Heart right ventricle (tissue), 16 donors: ENCODE data around the gene LRRC8B. TPM values are rescaled to one million over a fixed set of nuclear protein-coding genes. Genes with fewer than 3 reads are reported as not detected.
A peak's percentile ranks its signal among the peaks of the same experiment; 100 is the strongest.

Experiments used
- ATAC-seq, 8 donors: fragments of 200-7000 bp; cut with Tn5 transposase; one replicate each; pipeline ENCODE4 v1.9.1; 2020; ENCODE audit warnings: mild to moderate bottlenecking in 8 of 8, moderate library complexity in 8 of 8, moderate number of reproducible peaks in 1 of 8
- DNase-seq, 2 donors: peaks; one replicate each; pipeline ENCODE4 v3.0.0-alpha.2; 2020
- H3K27ac ChIP-seq, 10 donors: fragments of 200-600 bp; sonication (generic) in 2 of 10; one replicate each; pipeline versions ENCODE4 v1.5.0 to v1.8.0; 2020 to 2022; ENCODE audit warnings: mild to moderate bottlenecking in 3 of 10
- H3K27me3 ChIP-seq, 7 donors: fragments of 200-600 bp; one replicate each; pipeline ENCODE4 v1.8.0; 2021 to 2022; ENCODE audit warnings: mild to moderate bottlenecking in 2 of 7
- H3K36me3 ChIP-seq, 9 donors: fragments of 200-600 bp; sonication (generic) in 1 of 9; one replicate each; pipeline versions ENCODE4 v1.5.0 to v1.8.0; 2020 to 2022; ENCODE audit warnings: mild to moderate bottlenecking in 2 of 9
- H3K4me1 ChIP-seq, 9 donors: fragments of 200-600 bp; sonication (generic) in 1 of 9; one replicate each; pipeline versions ENCODE4 v1.5.0 to v1.8.0; 2020 to 2022; ENCODE audit warnings: mild to moderate bottlenecking in 4 of 9
- H3K4me3 ChIP-seq, 10 donors: fragments of 200-600 bp; sonication (generic) in 2 of 10; one replicate each; pipeline versions ENCODE4 v1.5.0 to v1.8.0; 2020 to 2022; ENCODE audit warnings: mild to moderate bottlenecking in 7 of 10, moderate library complexity in 2 of 10
- H3K9me3 ChIP-seq, 11 donors: fragments of 200-600 bp in 10 of 11; sonication (generic) in 2 of 11; one replicate each; pipeline versions ENCODE4 v1.5.0 to v1.8.0; 2013 to 2022; ENCODE audit warnings: mild to moderate bottlenecking in 2 of 11, control low read depth in 1 of 11, moderate library complexity in 1 of 11
- CTCF ChIP-seq, 9 donors: fragments of 200-600 bp; sonication (generic) in 2 of 9; IDR thresholded peaks; one replicate each; pipeline versions ENCODE4 v1.5.0 to v1.8.0; 2021 to 2022; ENCODE audit warnings: antibody characterized with exemption in 9 of 9, mild to moderate bottlenecking in 5 of 9, moderate library complexity in 1 of 9
- WGBS, 2 donors: extraction: QIAGEN DNeasy Blood & Tissue Kit; methylation state at CpG; one replicate each; pipeline ENCODE4 v1.1.7; 2013; ENCODE audit warnings: inconsistent platforms in 1 of 2; 5-methylcytosine and 5-hydroxymethylcytosine counted together
- intact Hi-C, 10 donors: fragments of 100-400 bp; cut with DNase I; formaldehyde crosslinking; loops; one replicate each; pipeline versions ENCODE4 v1.11.1 to v1.14.2; 2022
- polyA plus RNA-seq, 2 donors: library from polyadenylated mRNA; stranded (reverse); fragments of 200-250 nt; gene quantifications; one replicate each; pipeline ENCODE4 v1.2.3, GENCODE V29; 2013
- total RNA-seq, 10 donors: library from RNA; stranded (reverse); fragmentation: NEBNext Ultra II Directional in 3 of 10; extraction: Animal tissue kit (Norgen Biotek cat#: 25700) in 3 of 10; gene quantifications; one replicate each; pipeline versions ENCODE4 v1.2.1 to v1.2.4, GENCODE V29; 2021 to 2023
- donor health status: Arrhythmogenic right ventricular cardiomyopathy.
- donor health status: ischemic (EF 13 %, LVEDD 7.1; RV severe dilation, severe dysfunction).
- donor health status: healthy with polysubstance abuse.
- donor health status: DM: no; HTN: yes; CAD: no.
- donor health status: DM: no; HTN: no; CAD: no.
- donor health status: ischemic (EF 25% LVEDD 6.9; RV normal size, moderate dysfunction).
- donor health status: ischemic (EF 25% LVEDD 5.7; RV mildly dilated, moderate dysfunction).
- donor health status: healthy.
- donor health status: DM: yes; HTN: yes; CAD: no.
- donor health status: Ischemic cardiomyopathy.
- donor health status: ischemic (EF 35%, LVEDD 5.7; RV mildly dilated, moderate dysfunction).
- donor health status: nonischemic (EF 11% LVEDD 7.7; RV severe dilation, severe dysfunction).
- donor health status: DM: yes; HTN: yes; CAD: no.
- donor health status: PGD.
- donor health status: ischemic (EF 29% LVEDD 5.4; RV normal size, mild dysfunction).
- donor health status: nonischemic (EF 23%, LVEDD 6.1; RV moderate dilation, normal function).

LRRC8B gene
- total and polyA plus RNA-seq, 12 donors: 1.7 to 6.6 (median 4.2) TPM

GRCh38 chr1:89631816-89632656 lies 107.4 kb downstream of the LRRC8B start:
- Histone ChIP-seq H3K27ac (peak overlapping the region; percentile 93 to 99 (median 98)), H3K9me3 (no peaks in the 10 kb centered on the region), H3K36me3 (peaks cover 0 to 6% (median 0%) of the 10 kb centered on the region in 9 donors), H3K4me1 (peaks cover 10 to 69% (median 51%) of the 10 kb centered on the region in 9 donors), H3K27me3 (no peaks in the 10 kb centered on the region), H3K4me3 (peak overlapping the region; percentile 57 to 99 (median 96))
- DNase-seq (peak in 1 of 2 donors; percentile 26), ATAC-seq (peak; percentile 4 to 48 (median 36))
- TF ChIP-seq CTCF (IDR thresholded peaks at IDR 0.05): no peak
- intact Hi-C loops: loop anchor here (1.0 to 10.0 kb wide), 7 partner anchors 60 to 363 kb away; partner anchors contain the start of gene ZNF326 (in 2 of the 10)
- 13 to 14% methylated on average over 19 of the region's 19 CpGs for WGBS, 2 donors

- peak; percentile 88 to 92 for DNase-seq
- ATAC-seq: peak; percentile 88 to 96 (median 94)
- Histone ChIP-seq H3K27ac (peak within 1 kb of the TSS; percentile 93 to 99 (median 98)), H3K9me3 (no peaks in the 10 kb centered on the region), H3K27me3 (no peaks in the 10 kb centered on the region), H3K36me3 (peaks cover 0 to 6% (median 0%) of the 10 kb centered on the region in 9 donors), H3K4me3 (peak within 1 kb of the TSS; percentile 57 to 99 (median 96)), H3K4me1 (peaks cover 10 to 77% (median 57%) of the 10 kb centered on the region in 9 donors)
- intact Hi-C loops: loop anchor here (1.0 to 10.0 kb wide), 8 partner anchors 60 to 362 kb away; partner anchors contain the start of gene ZNF326 (in 2 of the 10)
- TF ChIP-seq CTCF (IDR thresholded peaks at IDR 0.05): peak; percentile 29 to 84 (median 65)
- WGBS, 2 donors: 0% methylated on average over 72 to 75 of the region's 76 CpGs
These were observed 108.1 kb downstream of the LRRC8B start, which contains the start of gene LRRC8C for GRCh38 chr1:89632657-89633247. LRRC8C (plus strand) TSS chr1:89633120; CDS start chr1:89686474, 53,354 bp downstream.

GRCh38 chr1:89633248-89633799 lies 108.7 kb downstream of the LRRC8B start:
- ATAC-seq (peak; percentile 53 to 81 (median 62)), DNase-seq (peak; percentile 39 to 71)
- WGBS, 2 donors: 0 to 1% methylated on average over 49 to 57 of the region's 57 CpGs
- Histone ChIP-seq H3K27me3 (no peaks in the 10 kb centered on the region), H3K4me1 (peaks cover 10 to 82% (median 51%) of the 10 kb centered on the region in 9 donors), H3K9me3 (no peaks in the 10 kb centered on the region), H3K27ac (peak overlapping the region; percentile 93 to 99 (median 98)), H3K36me3 (peaks cover 0 to 6% (median 0%) of the 10 kb centered on the region in 9 donors), H3K4me3 (peak overlapping the region; percentile 57 to 99 (median 96))
- TF ChIP-seq CTCF (IDR thresholded peaks at IDR 0.05): no peak
- intact Hi-C loops: loop anchor here (1.0 to 10.0 kb wide), 7 partner anchors 59 to 361 kb away; partner anchors contain the start of gene ZNF326 (in 2 of the 10)
